Subcutaneous adipose tissue (tissue), 4 donors: ENCODE data around the gene RASSF4. TPM values are rescaled to one million over a fixed set of nuclear protein-coding genes. Genes with fewer than 3 reads are reported as not detected.

Source experiments
- total RNA-seq, 4 donors: library from RNA; depleted of rRNA; stranded (reverse); fragments of >200 nt; gene quantifications; one replicate each; pipeline ENCODE4 v1.1.0, GENCODE V29; 2016
- TF ChIP-seq, protein P1 (sequence below): fragments of 450-650 bp; IDR thresholded peaks from one replicate; pipeline ENCODE4 v1.5.1; 2016; ENCODE audit warnings: low read depth, mild to moderate bottlenecking, control low read depth, antibody characterized with exemption, moderate library complexity

Gene RASSF4
- total RNA-seq, 4 donors from 2014 or later = 81.0 to 346 (median 156) TPM

DNA sequence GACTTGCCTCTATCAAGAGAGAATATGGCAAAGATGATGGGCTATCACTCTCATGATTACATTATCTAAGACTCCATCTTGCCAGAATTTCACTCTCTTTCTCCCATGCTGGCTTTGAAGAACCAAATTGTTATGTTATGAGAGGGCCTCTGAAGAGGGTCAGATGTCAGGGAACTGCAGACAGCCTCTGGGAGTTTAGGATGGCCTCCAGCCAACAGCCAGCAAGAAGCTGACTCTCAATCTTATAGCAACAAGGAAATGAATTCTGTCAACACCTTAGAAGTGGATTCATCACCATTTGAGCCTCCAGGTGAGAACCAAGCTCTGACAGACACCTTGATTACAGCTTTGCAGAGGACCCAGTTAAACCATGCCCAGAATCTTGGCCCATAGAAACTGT lies 74.7 kb downstream of the RASSF4 start:
- TF ChIP-seq, protein P1, sequence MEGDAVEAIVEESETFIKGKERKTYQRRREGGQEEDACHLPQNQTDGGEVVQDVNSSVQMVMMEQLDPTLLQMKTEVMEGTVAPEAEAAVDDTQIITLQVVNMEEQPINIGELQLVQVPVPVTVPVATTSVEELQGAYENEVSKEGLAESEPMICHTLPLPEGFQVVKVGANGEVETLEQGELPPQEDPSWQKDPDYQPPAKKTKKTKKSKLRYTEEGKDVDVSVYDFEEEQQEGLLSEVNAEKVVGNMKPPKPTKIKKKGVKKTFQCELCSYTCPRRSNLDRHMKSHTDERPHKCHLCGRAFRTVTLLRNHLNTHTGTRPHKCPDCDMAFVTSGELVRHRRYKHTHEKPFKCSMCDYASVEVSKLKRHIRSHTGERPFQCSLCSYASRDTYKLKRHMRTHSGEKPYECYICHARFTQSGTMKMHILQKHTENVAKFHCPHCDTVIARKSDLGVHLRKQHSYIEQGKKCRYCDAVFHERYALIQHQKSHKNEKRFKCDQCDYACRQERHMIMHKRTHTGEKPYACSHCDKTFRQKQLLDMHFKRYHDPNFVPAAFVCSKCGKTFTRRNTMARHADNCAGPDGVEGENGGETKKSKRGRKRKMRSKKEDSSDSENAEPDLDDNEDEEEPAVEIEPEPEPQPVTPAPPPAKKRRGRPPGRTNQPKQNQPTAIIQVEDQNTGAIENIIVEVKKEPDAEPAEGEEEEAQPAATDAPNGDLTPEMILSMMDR = no peak

DNA sequence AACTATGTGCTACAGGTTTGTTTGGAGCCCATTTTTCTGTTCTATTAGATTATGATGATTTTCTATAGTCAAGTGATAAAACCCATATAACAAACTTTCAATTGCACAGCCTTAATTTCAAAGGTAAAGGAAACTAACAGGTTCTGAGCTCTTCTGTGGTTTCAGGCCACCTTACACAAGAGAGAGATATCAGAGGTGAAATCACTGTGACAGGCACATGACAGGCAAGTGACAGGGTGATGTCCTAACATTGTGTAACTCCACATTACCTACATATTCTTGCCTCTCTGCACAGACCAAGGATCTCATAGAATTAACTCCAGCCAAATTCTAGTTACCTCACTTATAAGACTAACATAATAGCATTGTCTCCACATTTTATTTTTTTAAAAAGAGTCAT lies 76.1 kb downstream of the RASSF4 start:
- TF ChIP-seq, protein P1 = no peak

DNA sequence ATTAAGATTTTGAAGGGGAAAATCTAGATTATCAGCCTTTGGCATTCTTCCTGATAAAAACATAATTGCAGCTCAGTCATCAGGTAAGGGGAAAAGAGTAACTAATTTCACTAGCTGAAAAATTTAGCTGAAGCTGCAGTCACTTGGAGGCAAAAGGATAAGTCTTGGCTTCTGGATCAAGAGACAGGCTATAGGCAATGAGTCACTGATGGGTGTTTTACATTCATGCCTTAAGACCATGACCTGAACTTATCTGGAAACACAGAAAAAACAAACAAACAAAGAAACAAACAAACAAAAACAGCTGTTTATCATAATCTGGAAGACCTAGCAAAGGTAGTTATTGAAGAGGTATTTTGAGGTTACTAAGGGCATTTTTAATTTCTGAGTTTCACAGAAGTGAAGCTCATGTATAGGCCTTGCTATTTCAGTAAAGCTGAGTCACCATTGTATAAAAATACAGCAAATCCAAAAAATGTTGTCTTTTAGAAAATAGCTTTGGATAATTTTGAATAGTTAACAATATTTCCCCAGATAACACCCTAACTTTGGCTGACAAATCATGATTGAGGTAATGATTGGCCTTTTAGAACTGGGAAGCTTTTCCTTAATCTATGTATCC lies 81.4 kb downstream of the RASSF4 start:
- TF ChIP-seq, protein P1 = no peak

DNA sequence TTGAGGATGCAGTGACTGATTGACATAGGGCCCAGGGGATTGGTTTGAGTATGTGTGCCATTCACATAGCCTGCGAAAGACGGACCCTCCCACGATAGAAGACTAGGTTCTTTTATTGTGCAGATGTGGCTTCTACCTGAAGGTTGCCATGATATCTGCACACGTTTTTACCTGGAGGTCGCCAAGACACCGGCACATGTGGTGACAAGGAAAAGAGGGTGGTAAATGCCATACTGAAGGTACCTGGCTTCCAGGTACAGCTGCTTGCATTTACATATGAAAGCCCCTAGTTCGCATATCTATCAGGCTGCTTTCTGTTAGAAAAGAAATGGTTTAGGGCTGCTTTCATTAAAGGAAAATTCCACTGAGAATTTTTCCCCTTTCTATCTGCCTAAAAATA lies 84.7 kb downstream of the RASSF4 start:
- TF ChIP-seq, protein P1 = no peak

Other genes with a start within 250 kb of the RASSF4 start
- gene TMEM72, start 48.5 kb upstream of the RASSF4 start, total RNA-seq = not detected
- 100 to 1,000 TPM; 248 to 566 (median 406) TPM for gene DEPP1, start 19.0 kb downstream of the RASSF4 start, total RNA-seq
- gene ZNF22, start 41.1 kb downstream of the RASSF4 start, total RNA-seq = 10 to 100 TPM; 34.7 to 85.9 (median 46.6) TPM